Adipocyte (in vitro differentiated cells): ENCODE measurements around the gene ACOT9.
"Not testable (repeated sequence)": the region's sequence is repeated elsewhere in the genome, so short reads cannot be mapped to it uniquely, and the experiment has no call there.

Source experiments
- DNase-seq: peaks from one replicate; pipeline ENCODE4 v3.0.0-alpha.2; 2015; ENCODE audit warnings: low read depth
- H3K27me3 ChIP-seq: replicated peaks from 2 replicates; pipeline ENCODE4 v1.7.0; 2013; ENCODE audit warnings: mild to moderate bottlenecking, low read length, moderate library complexity; ENCODE audit not compliant: control insufficient read depth, insufficient read depth
- H3K36me3 ChIP-seq: 2 replicates; pipeline ENCODE4 v1.7.0; 2013; ENCODE audit warnings: low read length, mild to moderate bottlenecking, moderate library complexity; ENCODE audit not compliant: control insufficient read depth, insufficient read depth, severe bottlenecking
- H3K4me1 ChIP-seq: 2 replicates; pipeline ENCODE4 v1.7.0; 2013; ENCODE audit warnings: mild to moderate bottlenecking, low read length, moderate library complexity; ENCODE audit not compliant: control insufficient read depth, insufficient read depth
- H3K4me3 ChIP-seq: 2 replicates; pipeline ENCODE4 v1.7.0; 2013; ENCODE audit warnings: mild to moderate bottlenecking, low read length, moderate library complexity
- H3K9ac ChIP-seq: 2 replicates; pipeline ENCODE4 v1.7.0; 2013; ENCODE audit warnings: mild to moderate bottlenecking, low read length, moderate library complexity
- H3K9me3 ChIP-seq: 2 replicates; pipeline ENCODE4 v1.7.0; 2013; ENCODE audit warnings: mild to moderate bottlenecking, low read length, moderate library complexity; ENCODE audit not compliant: control insufficient read depth

ACOT9 gene

GRCh38 chrX:23660766-23661132 lies 82.3 kb downstream of the ACOT9 start:
- no peaks in the 10 kb centered on the region for H3K36me3 ChIP-seq
- no peaks in the 10 kb centered on the region for H3K9me3 ChIP-seq
- H3K9ac ChIP-seq, result no peak overlapping the region
- peaks cover 5% of the 10 kb centered on the region for H3K4me1 ChIP-seq
- H3K4me3 ChIP-seq, result no peak overlapping the region
- H3K27me3 ChIP-seq, result no peaks in the 10 kb centered on the region
- no peak for DNase-seq

GRCh38 chrX:23660083-23660765 lies 82.9 kb downstream of the ACOT9 start:
- H3K27me3 ChIP-seq, H3K9ac ChIP-seq, H3K9me3 ChIP-seq, DNase-seq, H3K4me3 ChIP-seq, H3K36me3 ChIP-seq, H3K4me1 ChIP-seq: not testable (repeated sequence)

GRCh38 chrX:23659339-23659738 lies 83.7 kb downstream of the ACOT9 start:
- Histone ChIP-seq H3K9ac (no peak overlapping the region), H3K27me3 (no peaks in the 10 kb centered on the region), H3K4me1 (peaks cover 5% of the 10 kb centered on the region), H3K36me3 (no peaks in the 10 kb centered on the region), H3K9me3 (no peaks in the 10 kb centered on the region), H3K4me3 (no peak overlapping the region)
- DNase-seq, result no peak

GRCh38 chrX:23656684-23657083 lies 86.4 kb downstream of the ACOT9 start:
- Histone ChIP-seq H3K9ac (no peak overlapping the region), H3K4me3 (no peak overlapping the region), H3K36me3 (no peaks in the 10 kb centered on the region), H3K4me1 (no peaks in the 10 kb centered on the region), H3K27me3 (peaks cover 12% of the 10 kb centered on the region), H3K9me3 (no peaks in the 10 kb centered on the region)
- peak; percentile 12 for DNase-seq

GRCh38 chrX:23656091-23656490 lies 87.0 kb downstream of the ACOT9 start:
- no peaks in the 10 kb centered on the region for H3K9me3 ChIP-seq
- no peak for DNase-seq
- H3K4me3 ChIP-seq, result no peak overlapping the region
- no peaks in the 10 kb centered on the region for H3K36me3 ChIP-seq
- H3K27me3 ChIP-seq, result peaks cover 12% of the 10 kb centered on the region
- H3K9ac ChIP-seq, result no peak overlapping the region
- H3K4me1 ChIP-seq, result no peaks in the 10 kb centered on the region
